BJ (cell line): ENCODE measurements around the gene TMPRSS4. TPM values are rescaled to one million over a fixed set of nuclear protein-coding genes. Genes with fewer than 3 reads are reported as not detected.
"Not testable (repeated sequence)": the region's sequence is repeated elsewhere in the genome, so short reads cannot be mapped to it uniquely, and the experiment has no call there.

Source experiments
- CTCF ChIA-PET: fragments of 350-600 bp; formaldehyde crosslinking; extraction: SDS; loops from one replicate; lab custom pipeline; 2021; ENCODE audit warnings: antibody characterized with exemption, inconsistent platforms; lab: Yijun Ruan, JAX
- POLR2A ChIA-PET: fragments of 300-600 bp; sonication (Branson Sonifier 250); formaldehyde crosslinking; extraction: SDS; loops from one replicate; lab custom pipeline; 2021; ENCODE audit warnings: antibody characterized with exemption; lab: Charles Lee
- DNase-seq: peaks from one replicate; pipeline ENCODE4 v3.0.0-alpha.2; 2011; ENCODE audit warnings: low read depth
- H3K27me3 ChIP-seq: 2 replicates; pipeline ENCODE4 v1.6.0; 2011; ENCODE audit warnings: low read length; ENCODE audit not compliant: control insufficient read depth, insufficient read depth
- H3K36me3 ChIP-seq: 2 replicates; pipeline ENCODE4 v1.5.1; 2011; ENCODE audit warnings: low read length; ENCODE audit not compliant: control insufficient read depth, insufficient read depth
- H3K4me3 ChIP-seq: 2 replicates; pipeline ENCODE4 v1.5.1; 2011; ENCODE audit warnings: low read depth, mild to moderate bottlenecking, control low read depth, low read length
- polyA plus RNA-seq: library from polyadenylated mRNA; depleted of rRNA; stranded (reverse); fragments of >200 nt; gene quantifications from 2 replicates; pipeline ENCODE4 v1.2.3, GENCODE V29; 2011
- TF ChIP-seq, protein P1 (sequence below): IDR thresholded peaks from 2 replicates; pipeline ENCODE4 v1.5.1; 2011; ENCODE audit warnings: low read depth, mild to moderate bottlenecking, control low read depth, inconsistent platforms, low read length, moderate library complexity; ENCODE audit not compliant: insufficient read depth

The TMPRSS4 gene
- polyA plus RNA-seq, 1 experiment: not detected

DNA sequence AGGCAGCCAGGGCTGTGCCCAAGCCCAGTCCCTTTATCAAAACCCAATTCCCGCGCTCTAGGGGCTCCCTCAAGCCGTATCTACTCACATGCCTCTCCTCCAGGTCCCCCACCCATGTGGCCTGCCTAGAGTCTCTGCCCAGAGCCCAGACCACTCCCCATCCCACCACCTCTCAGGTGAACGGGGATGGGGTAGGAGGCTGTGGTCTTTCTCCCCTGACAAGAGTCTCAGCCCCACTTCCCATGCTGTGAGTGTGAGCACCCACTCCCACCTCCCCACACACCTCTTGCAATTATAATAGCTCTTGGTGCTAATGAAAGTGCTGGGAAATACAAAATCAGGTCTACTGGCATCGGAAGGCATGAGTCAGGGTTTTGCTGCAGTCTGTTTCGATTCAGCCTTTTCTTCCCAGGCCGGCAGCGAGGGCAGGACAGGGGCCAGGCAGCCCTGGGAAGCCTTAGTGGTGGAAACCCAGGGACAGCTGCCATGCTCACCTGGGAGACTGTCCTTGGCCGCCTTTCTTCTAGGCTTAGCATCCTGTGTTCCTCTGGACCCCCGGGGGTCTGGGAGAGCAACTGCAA lies 16.7 kb upstream of the TMPRSS4 start:
- ChIA-PET POLR2A (no interaction called here), CTCF (no interaction called here)
- H3K27me3 ChIP-seq: peaks cover 3% of the 10 kb centered on the region
- TF ChIP-seq, protein P1, sequence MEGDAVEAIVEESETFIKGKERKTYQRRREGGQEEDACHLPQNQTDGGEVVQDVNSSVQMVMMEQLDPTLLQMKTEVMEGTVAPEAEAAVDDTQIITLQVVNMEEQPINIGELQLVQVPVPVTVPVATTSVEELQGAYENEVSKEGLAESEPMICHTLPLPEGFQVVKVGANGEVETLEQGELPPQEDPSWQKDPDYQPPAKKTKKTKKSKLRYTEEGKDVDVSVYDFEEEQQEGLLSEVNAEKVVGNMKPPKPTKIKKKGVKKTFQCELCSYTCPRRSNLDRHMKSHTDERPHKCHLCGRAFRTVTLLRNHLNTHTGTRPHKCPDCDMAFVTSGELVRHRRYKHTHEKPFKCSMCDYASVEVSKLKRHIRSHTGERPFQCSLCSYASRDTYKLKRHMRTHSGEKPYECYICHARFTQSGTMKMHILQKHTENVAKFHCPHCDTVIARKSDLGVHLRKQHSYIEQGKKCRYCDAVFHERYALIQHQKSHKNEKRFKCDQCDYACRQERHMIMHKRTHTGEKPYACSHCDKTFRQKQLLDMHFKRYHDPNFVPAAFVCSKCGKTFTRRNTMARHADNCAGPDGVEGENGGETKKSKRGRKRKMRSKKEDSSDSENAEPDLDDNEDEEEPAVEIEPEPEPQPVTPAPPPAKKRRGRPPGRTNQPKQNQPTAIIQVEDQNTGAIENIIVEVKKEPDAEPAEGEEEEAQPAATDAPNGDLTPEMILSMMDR: no peak
- H3K36me3 ChIP-seq: no peaks in the 10 kb centered on the region
- no peak for DNase-seq
- no peak overlapping the region for H3K4me3 ChIP-seq

DNA sequence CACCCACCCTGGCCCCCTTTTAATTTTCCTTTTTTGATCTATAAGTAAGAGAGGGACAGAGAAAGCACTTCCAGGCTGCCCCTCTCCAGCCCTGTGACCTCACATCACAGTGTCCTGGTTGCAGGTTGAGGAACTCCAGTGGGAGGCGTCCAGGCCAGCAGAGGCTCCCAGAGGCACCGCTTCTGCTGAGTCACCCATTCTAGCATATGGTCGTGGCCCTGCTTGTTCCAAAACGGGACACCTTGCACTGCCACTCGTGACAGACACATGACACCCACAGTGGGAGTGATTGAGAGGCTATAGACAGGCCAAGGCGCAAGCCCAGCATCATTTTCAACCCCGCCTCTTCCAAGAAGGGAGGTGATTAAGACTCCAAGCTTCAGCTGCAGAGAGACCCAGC lies 16.0 kb upstream of the TMPRSS4 start:
- no peak for DNase-seq
- Histone ChIP-seq H3K4me3 (no peak overlapping the region), H3K27me3 (peaks cover 3% of the 10 kb centered on the region), H3K36me3 (no peaks in the 10 kb centered on the region)
- ChIA-PET POLR2A (no interaction called here), CTCF (interaction anchor here (1.9 kb wide), 1 partner anchor 8 kb away, joined by 8 read pairs; no protein-coding TSS in a partner anchor)
- TF ChIP-seq, protein P1: no peak

DNA sequence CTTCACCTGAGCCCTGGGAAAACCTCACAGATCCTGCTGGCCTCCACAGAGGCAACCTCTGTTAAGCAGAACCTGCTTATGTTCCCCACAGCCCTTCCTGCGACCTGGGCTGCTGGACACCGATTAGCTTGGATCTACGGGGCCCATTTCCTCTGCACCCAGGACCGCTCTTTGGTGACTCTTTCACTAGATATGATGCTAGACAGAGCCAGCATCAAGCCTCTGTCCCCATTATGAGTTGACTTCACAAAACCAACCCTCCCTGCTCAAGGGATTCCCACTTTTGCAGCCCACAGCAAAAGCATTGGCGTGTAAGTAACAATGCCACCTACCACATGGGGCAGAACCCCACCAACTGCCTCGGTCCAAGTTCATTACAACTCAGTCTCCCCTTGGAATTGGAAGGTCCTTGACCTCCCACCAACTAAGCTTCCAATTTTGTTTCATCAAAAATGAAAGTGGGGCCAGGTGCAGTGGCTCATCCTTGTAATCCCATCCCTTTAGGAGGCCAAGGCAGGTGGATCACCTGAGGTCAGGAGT lies 15.2 kb upstream of the TMPRSS4 start:
- DNase-seq: no peak
- H3K27me3 ChIP-seq: peaks cover 3% of the 10 kb centered on the region; the same call in 1 of the 2 replicates
- H3K36me3 ChIP-seq: no peaks in the 10 kb centered on the region
- ChIA-PET POLR2A (no interaction called here), CTCF (interaction anchor here (1.1 to 1.9 kb wide), 2 partner anchors 8 to 110 kb away, joined by 3 to 8 read pairs; no protein-coding TSS in a partner anchor)
- TF ChIP-seq, protein P1: no peak
- H3K4me3 ChIP-seq: no peak overlapping the region

DNA sequence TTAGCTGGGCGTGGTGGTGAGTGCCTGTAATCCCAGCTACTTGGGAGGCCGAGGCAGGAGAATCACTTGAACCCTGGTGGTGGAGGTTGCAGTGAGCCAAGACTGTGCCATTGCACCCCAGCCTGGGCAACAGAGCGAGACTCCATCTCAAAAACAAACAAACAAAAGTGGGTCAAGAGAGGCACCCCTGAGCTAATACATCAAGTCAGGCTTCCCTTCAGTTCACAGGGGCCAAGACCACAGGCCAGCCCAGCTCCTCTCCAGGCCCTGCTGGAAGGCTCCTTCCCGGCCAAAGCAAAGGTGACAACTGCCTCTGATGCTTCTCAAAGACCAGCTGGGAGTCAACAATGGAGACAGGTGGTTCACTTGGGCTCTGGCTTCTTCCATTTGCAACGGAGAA lies 14.7 kb upstream of the TMPRSS4 start:
- H3K36me3 ChIP-seq, POLR2A ChIA-PET, DNase-seq, H3K27me3 ChIP-seq, H3K4me3 ChIP-seq: not testable (repeated sequence)
- CTCF ChIA-PET: interaction anchor here (1.1 to 1.9 kb wide), 2 partner anchors 9 to 110 kb away, joined by 3 to 8 read pairs; no protein-coding TSS in a partner anchor

DNA sequence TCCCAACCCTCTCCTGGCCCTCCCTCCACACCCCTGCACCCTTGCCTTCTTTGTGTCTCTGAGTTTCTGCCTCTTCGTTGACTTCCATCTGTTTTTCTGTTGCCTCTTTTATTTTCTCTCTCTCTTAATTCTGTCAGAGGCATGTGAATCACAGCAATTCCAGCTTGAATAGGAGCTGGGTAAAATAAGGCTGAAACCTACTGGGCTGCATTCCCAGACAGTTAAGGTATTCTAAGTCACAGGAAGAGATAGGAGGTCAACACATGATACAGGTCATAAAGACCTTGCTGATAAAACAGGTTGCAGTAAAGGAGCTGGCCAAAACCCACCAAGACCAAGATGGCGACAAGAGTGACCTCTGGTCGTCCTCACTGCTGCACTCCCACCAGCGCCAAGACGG lies 14.2 kb upstream of the TMPRSS4 start:
- POLR2A ChIA-PET, H3K36me3 ChIP-seq, DNase-seq, H3K27me3 ChIP-seq, H3K4me3 ChIP-seq: not testable (repeated sequence)
- CTCF ChIA-PET: interaction anchor here (1.1 to 1.9 kb wide), 2 partner anchors 9 to 109 kb away, joined by 3 to 8 read pairs; no protein-coding TSS in a partner anchor

DNA sequence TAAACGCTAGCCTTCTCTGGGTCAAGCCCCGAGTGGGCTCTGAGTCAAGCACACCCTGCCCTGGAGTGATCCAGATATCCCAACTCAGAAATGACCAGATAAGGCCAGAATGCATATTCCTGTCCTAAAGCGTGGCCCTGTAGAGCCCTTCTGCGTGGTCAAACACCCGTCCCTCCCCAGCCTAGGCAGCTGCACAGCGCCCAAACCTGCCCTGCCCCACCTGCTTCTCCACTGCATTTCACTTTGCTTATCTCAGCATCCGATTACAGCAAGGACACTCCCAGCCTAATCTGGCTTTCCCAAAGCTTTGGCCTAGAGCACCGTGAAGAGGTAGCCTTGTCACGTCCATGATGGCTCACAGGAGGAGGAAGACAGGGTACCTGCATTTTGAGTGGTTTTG lies 11.9 kb upstream of the TMPRSS4 start:
- ChIA-PET POLR2A (no interaction called here), CTCF (no interaction called here)
- no peak overlapping the region for H3K4me3 ChIP-seq
- no peak for DNase-seq
- TF ChIP-seq, protein P1: no peak
- H3K36me3 ChIP-seq: no peaks in the 10 kb centered on the region
- H3K27me3 ChIP-seq: 0 out of 2 replicates have a peak, but pooled peaks cover 2% of the 10 kb centered on the region
